D721Med (cell line): ENCODE data around the gene ADGRL3.

Experiments
- DNase-seq: peaks from one replicate; pipeline ENCODE4 v3.0.0; 2011; ENCODE audit warnings: low spot score; ENCODE audit not compliant: insufficient read length
- FAIRE-seq: peaks from 2 replicates; lab custom pipeline; 2011; peaks lifted over from hg19 to GRCh38; lab: Jason Lieb, UNC
- CTCF ChIP-seq: IDR thresholded peaks from 2 replicates; pipeline ENCODE4 v1.5.1; 2012; ENCODE audit warnings: mild to moderate bottlenecking, control low read depth; ENCODE audit not compliant: insufficient read depth; ENCODE audit errors: missing control alignments

The ADGRL3 gene

GRCh38 chr4:61243962-61244361 lies 43.8 kb downstream of the ADGRL3 start:
- DNase-seq (no peak), FAIRE-seq (no peak)
- TF ChIP-seq CTCF = no peak

GRCh38 chr4:61245069-61245714 lies 45.1 kb downstream of the ADGRL3 start:
- DNase-seq = no peak
- no peak for FAIRE-seq
- TF ChIP-seq CTCF = no peak

GRCh38 chr4:61246034-61246433 lies 45.9 kb downstream of the ADGRL3 start:
- no peak for DNase-seq
- TF ChIP-seq CTCF = no peak

GRCh38 chr4:61248705-61249104 lies 48.6 kb downstream of the ADGRL3 start:
- DNase-seq (no peak), FAIRE-seq (no peak)
- TF ChIP-seq CTCF = no peak

More at GRCh38 chr4:61246034-61246433, 45.9 kb downstream of the ADGRL3 start:
- FAIRE-seq = no peak

- DNase-seq (no peak), FAIRE-seq (no peak)
- no peak for TF ChIP-seq CTCF
Measured at GRCh38 chr4:61251129-61251528, 51.0 kb downstream of the ADGRL3 start.

- no peak for TF ChIP-seq CTCF
- no peak for DNase-seq
- no peak for FAIRE-seq
Measured at GRCh38 chr4:61254406-61254805, 54.3 kb downstream of the ADGRL3 start.

GRCh38 chr4:61273233-61273632 lies 73.1 kb downstream of the ADGRL3 start:
- FAIRE-seq = no peak
- no peak for DNase-seq
- no peak for TF ChIP-seq CTCF
